HepG2 (cell line): ENCODE data around the gene SLC13A5. TPM values are rescaled to one million over a fixed set of nuclear protein-coding genes. Genes with fewer than 3 reads are reported as not detected.

Source experiments
- AKAP8 ChIP-seq: sonication (generic); formaldehyde crosslinking; IDR thresholded peaks from 2 replicates; pipeline ENCODE4 v1.5.1; 2020; ENCODE audit warnings: mild to moderate bottlenecking, missing genetic modification reagents
- AKNA ChIP-seq: sonication (generic); formaldehyde crosslinking; IDR thresholded peaks from 2 replicates; pipeline ENCODE4 v1.4.0; 2020; ENCODE audit warnings: missing genetic modification reagents, borderline replicate concordance
- ELF4 ChIP-seq: sonication (generic); formaldehyde crosslinking; IDR thresholded peaks from 2 replicates; pipeline ENCODE4 v1.5.0; 2020; ENCODE audit warnings: missing genetic modification reagents, mild to moderate bottlenecking, moderate library complexity, borderline replicate concordance
- GATA4 ChIP-seq: sonication (generic); IDR thresholded peaks from 2 replicates; pipeline ENCODE4 v1.6.1; 2016; ENCODE audit warnings: antibody characterized with exemption, low read depth, borderline replicate concordance
- HNRNPK ChIP-seq: fragments of 200-400 bp; formaldehyde crosslinking; IDR thresholded peaks from 2 replicates; pipeline ENCODE4 v1.6.1; 2018; ENCODE audit warnings: low read length, low read depth, moderate library complexity, mild to moderate bottlenecking; ENCODE audit not compliant: poor library complexity, severe bottlenecking
- KDM4B ChIP-seq: sonication (generic); formaldehyde crosslinking; IDR thresholded peaks from 2 replicates; pipeline ENCODE4 v1.4.0; 2020; ENCODE audit warnings: missing genetic modification reagents
- POLR2G ChIP-seq: fragments of 200-400 bp; formaldehyde crosslinking; IDR thresholded peaks from 2 replicates; pipeline ENCODE4 v1.6.1; 2018; ENCODE audit warnings: mild to moderate bottlenecking, low read depth, low read length, moderate library complexity
- RFXANK ChIP-seq: IDR thresholded peaks from 2 replicates; pipeline ENCODE4 v1.6.1; 2016
- SNAPC2 ChIP-seq: sonication (generic); formaldehyde crosslinking; IDR thresholded peaks from 2 replicates; pipeline ENCODE4 v1.8.1; 2022; ENCODE audit warnings: mild to moderate bottlenecking, missing genetic modification reagents
- SNRNP70 ChIP-seq: fragments of 200-400 bp; formaldehyde crosslinking; IDR thresholded peaks from 2 replicates; pipeline ENCODE4 v1.6.1; 2017; ENCODE audit warnings: mild to moderate bottlenecking, low read depth, low read length, moderate library complexity
- TP53 ChIP-seq: sonication (generic); formaldehyde crosslinking; conservative IDR thresholded peaks from 2 replicates; pipeline ENCODE4 v1.4.0; 2020; ENCODE audit warnings: missing genetic modification reagents
- ZBTB1 ChIP-seq: sonication (generic); formaldehyde crosslinking; IDR thresholded peaks from 2 replicates; pipeline ENCODE4 v1.4.0; 2020; ENCODE audit warnings: missing genetic modification reagents, borderline replicate concordance
- ZMYM4 ChIP-seq: sonication (generic); formaldehyde crosslinking; IDR thresholded peaks from 2 replicates; pipeline ENCODE4 v1.8.1; 2023; ENCODE audit warnings: mild to moderate bottlenecking, missing genetic modification reagents
- ZNF124 ChIP-seq: sonication (generic); formaldehyde crosslinking; IDR thresholded peaks from 2 replicates; pipeline ENCODE4 v1.4.0; 2020; ENCODE audit warnings: missing genetic modification reagents
- ZNF629 ChIP-seq: sonication (generic); formaldehyde crosslinking; conservative IDR thresholded peaks from 2 replicates; pipeline ENCODE4 v1.5.0; 2020; ENCODE audit warnings: missing genetic modification reagents
- ZNF687 ChIP-seq: sonication (generic); formaldehyde crosslinking; IDR thresholded peaks from 2 replicates; pipeline ENCODE4 v1.5.1; 2020; ENCODE audit warnings: mild to moderate bottlenecking, missing genetic modification reagents, moderate library complexity
- ZNF775 ChIP-seq: sonication (generic); formaldehyde crosslinking; IDR thresholded peaks from 2 replicates; pipeline ENCODE4 v1.4.0; 2020; ENCODE audit warnings: missing genetic modification reagents, mild to moderate bottlenecking, moderate library complexity, borderline replicate concordance
- ZNF784 ChIP-seq: sonication (generic); formaldehyde crosslinking; IDR thresholded peaks from 2 replicates; pipeline ENCODE4 v1.5.1; 2020; ENCODE audit warnings: missing genetic modification reagents, mild to moderate bottlenecking, borderline replicate concordance
- ZNF883 ChIP-seq: sonication (generic); formaldehyde crosslinking; IDR thresholded peaks from 2 replicates; pipeline ENCODE4 v1.5.1; 2020; ENCODE audit warnings: mild to moderate bottlenecking, missing genetic modification reagents; ENCODE audit errors: not compliant biosample characterization
- polyA plus RNA-seq, 8 experiments: library from polyadenylated mRNA; depleted of rRNA in 3 of 8; stranded (reverse) in 7 of 8; unstranded in 1 of 8; fragments of >200 nt; fragmentation: Illumina TruSeq in 4 of 8; extraction: Trizol in 4 of 8; gene quantifications; 2 replicates each; pipeline versions ENCODE4 v1.2.1 to v1.2.3, GENCODE V29; 2011 to 2016; ENCODE audit warnings: low read depth in 4 of 8, missing spikeins in 1 of 8, mixed read lengths in 1 of 8; ENCODE audit not compliant: insufficient read depth in 1 of 8
- total RNA-seq, 5 experiments: library from RNA; depleted of rRNA; stranded (reverse); fragments of >200 nt; fragmentation: Illumina TruSeq; extraction: Trizol; gene quantifications; 2 replicates each; pipeline ENCODE4 v1.2.3, GENCODE V29; 2016; ENCODE audit warnings: low read depth in 1 of 5

The SLC13A5 gene
- total and polyA plus RNA-seq, 2 of the 13 experiments (the other 11 are each of a cell fraction or from before 2014, with no cell fraction given): 42.8 to 310 TPM

GRCh38 chr17:6684881-6685767 lies 28.0 kb downstream of the SLC13A5 start (continued):
- no peak for TF ChIP-seq TP53 (CRISPR knock-in tag)
- TF ChIP-seq ZNF883 (CRISPR knock-in tag): peak; percentile 37
- no peak for TF ChIP-seq HNRNPK
- peak; percentile 21; the same call in 1 of the 2 replicates for TF ChIP-seq POLR2G
- no peak for TF ChIP-seq ZNF775 (CRISPR knock-in tag)
- no peak for TF ChIP-seq ZBTB1 (CRISPR knock-in tag)
- no peak for TF ChIP-seq GATA4
- no peak for TF ChIP-seq ZNF124 (CRISPR knock-in tag)
- TF ChIP-seq ZMYM4 (CRISPR knock-in tag): no peak
- no peak for TF ChIP-seq ELF4 (CRISPR knock-in tag)
- TF ChIP-seq ZNF629 (CRISPR knock-in tag): no peak
- TF ChIP-seq ZNF687 (CRISPR knock-in tag): peak; percentile 19; the same call in 1 of the 2 replicates
- no peak for TF ChIP-seq SNRNP70
- no peak for TF ChIP-seq AKNA (CRISPR knock-in tag)
- TF ChIP-seq ZNF784 (CRISPR knock-in tag): peak; percentile 43; the same call in 1 of the 2 replicates
- TF ChIP-seq AKAP8: 0 out of 2 replicates have a peak, but pooled peaks have one; percentile 14
- TF ChIP-seq SNAPC2 (CRISPR knock-in tag): peak; percentile 84; the same call in 1 of the 2 replicates
- no peak for TF ChIP-seq RFXANK (CRISPR knock-in tag)
- no peak for TF ChIP-seq KDM4B
